Adrenal gland (tissue), 5 donors: ENCODE results near the gene ZBTB32.

Experiments
- CTCF ChIP-seq, 6 experiments: fragments of 450-650 bp in 4 of 6; fragments of 200-600 bp in 2 of 6; sonication (generic) in 1 of 6; IDR thresholded peaks; 1 replicate in 5 of 6; 2 replicates in 1 of 6; pipeline versions ENCODE4 v1.5.1 to v1.8.0; 2016 to 2021; ENCODE audit warnings: antibody characterized with exemption in 6 of 6, mild to moderate bottlenecking in 2 of 6, moderate library complexity in 1 of 6
- POLR2A ChIP-seq, 2 donors: fragments of 450-650 bp; IDR thresholded peaks; one replicate each; pipeline ENCODE4 v1.6.1; 2017; ENCODE audit warnings: antibody characterized with exemption in 2 of 2, mild to moderate bottlenecking in 2 of 2, moderate library complexity in 1 of 2
- donor health status: DM: no; HTN: no; CAD: no.

- TF ChIP-seq CTCF (IDR thresholded peaks at IDR 0.05) (no peak), POLR2A (IDR thresholded peaks at IDR 0.05) (no peak)
These were observed 28.7 kb upstream of the ZBTB32 start for GRCh38 chr19:35675589-35676140.
